HepG2 (cell line): ENCODE results near the gene PKIB. TPM values are rescaled to one million over a fixed set of nuclear protein-coding genes. Genes with fewer than 3 reads are reported as not detected.

ENCODE experiments used
- GABPA ChIP-seq, 2 experiments: IDR thresholded peaks; 2 replicates each; pipeline ENCODE4 v1.6.1; 2011 to 2016; ENCODE audit warnings: low read depth in 2 of 2, low read length in 1 of 2, missing biosample characterization in 1 of 2, missing genetic modification characterization in 1 of 2
- JARID2 ChIP-seq: sonication (generic); formaldehyde crosslinking; IDR thresholded peaks from 2 replicates; pipeline ENCODE4 v1.8.1; 2023; ENCODE audit warnings: missing genetic modification reagents, inconsistent platforms; ENCODE audit not compliant: insufficient replicate concordance
- PAXIP1 ChIP-seq: sonication (generic); formaldehyde crosslinking; conservative IDR thresholded peaks from 2 replicates; pipeline ENCODE4 v1.4.0; 2020; ENCODE audit warnings: mild to moderate bottlenecking, missing genetic modification reagents, moderate library complexity
- POGZ ChIP-seq: sonication (generic); formaldehyde crosslinking; IDR thresholded peaks from 2 replicates; pipeline ENCODE4 v1.4.0; 2020; ENCODE audit warnings: mild to moderate bottlenecking, missing genetic modification reagents
- TFDP1 ChIP-seq: IDR thresholded peaks from 2 replicates; pipeline ENCODE4 v1.6.1; 2016; ENCODE audit warnings: missing compliant biosample characterization, missing genetic modification reagents, borderline replicate concordance
- ZBTB2 ChIP-seq: sonication (generic); formaldehyde crosslinking; IDR thresholded peaks from 2 replicates; pipeline ENCODE4 v1.8.0; 2022; ENCODE audit warnings: low read depth, missing genetic modification reagents
- ZBTB20 ChIP-seq: sonication (generic); formaldehyde crosslinking; IDR thresholded peaks from 2 replicates; pipeline ENCODE4 v1.8.1; 2023; ENCODE audit warnings: missing genetic modification reagents, low read depth, mild to moderate bottlenecking, borderline replicate concordance
- ZBTB21 ChIP-seq: sonication (generic); formaldehyde crosslinking; IDR thresholded peaks from 2 replicates; pipeline ENCODE4 v1.4.0; 2020; ENCODE audit warnings: missing genetic modification reagents
- ZFAT ChIP-seq: sonication (generic); formaldehyde crosslinking; conservative IDR thresholded peaks from 2 replicates; pipeline ENCODE4 v1.8.1; 2023; ENCODE audit warnings: missing genetic modification reagents, inconsistent platforms
- ZNF3 ChIP-seq: IDR thresholded peaks from 2 replicates; pipeline ENCODE4 v1.7.0; 2017; ENCODE audit warnings: inconsistent platforms
- ZNF792 ChIP-seq: IDR thresholded peaks from 2 replicates; pipeline ENCODE4 v1.6.1; 2016
- polyA plus RNA-seq, 8 experiments: library from polyadenylated mRNA; depleted of rRNA in 3 of 8; stranded (reverse) in 7 of 8; unstranded in 1 of 8; fragments of >200 nt; fragmentation: Illumina TruSeq in 4 of 8; extraction: Trizol in 4 of 8; gene quantifications; 2 replicates each; pipeline versions ENCODE4 v1.2.1 to v1.2.3, GENCODE V29; 2011 to 2016; ENCODE audit warnings: low read depth in 4 of 8, missing spikeins in 1 of 8, mixed read lengths in 1 of 8; ENCODE audit not compliant: insufficient read depth in 1 of 8
- total RNA-seq, 5 experiments: library from RNA; depleted of rRNA; stranded (reverse); fragments of >200 nt; fragmentation: Illumina TruSeq; extraction: Trizol; gene quantifications; 2 replicates each; pipeline ENCODE4 v1.2.3, GENCODE V29; 2016; ENCODE audit warnings: low read depth in 1 of 5

The PKIB gene
- total and polyA plus RNA-seq, 2 of the 13 experiments (the other 11 are each of a cell fraction or from before 2014, with no cell fraction given) = 1.4 to 1.5 TPM

GRCh38 chr6:122645256-122645655 lies 35.1 kb downstream of the PKIB start (continued):
- TF ChIP-seq ZBTB2 (CRISPR knock-in tag) = no peak
- TF ChIP-seq ZNF792 (CRISPR knock-in tag) = peak; percentile 62; the same call in 1 of the 2 replicates
- no peak for TF ChIP-seq ZFAT (CRISPR knock-in tag)
- TF ChIP-seq ZNF3 = no peak
- TF ChIP-seq GABPA (IDR thresholded peaks at IDR 0.05; ENCODE audit: low read depth, low read length) = no peak
- peak; percentile 47; the same call in 1 of the 2 replicates for TF ChIP-seq GABPA (CRISPR knock-in tag; IDR thresholded peaks at IDR 0.05; ENCODE audit: low read depth)
- TF ChIP-seq POGZ (CRISPR knock-in tag) = 0 out of 2 replicates have a peak, but pooled peaks have one; percentile 18
- TF ChIP-seq ZBTB21 = peak; percentile 84
- TF ChIP-seq TFDP1 (CRISPR knock-in tag) = no peak
- no peak for TF ChIP-seq ZBTB20
- TF ChIP-seq PAXIP1 = peak; percentile 32; the same call in 1 of the 2 replicates
- TF ChIP-seq JARID2 (CRISPR knock-in tag) = no peak
